Measurements from ENCODE around the gene DNAJC3.

DNA sequence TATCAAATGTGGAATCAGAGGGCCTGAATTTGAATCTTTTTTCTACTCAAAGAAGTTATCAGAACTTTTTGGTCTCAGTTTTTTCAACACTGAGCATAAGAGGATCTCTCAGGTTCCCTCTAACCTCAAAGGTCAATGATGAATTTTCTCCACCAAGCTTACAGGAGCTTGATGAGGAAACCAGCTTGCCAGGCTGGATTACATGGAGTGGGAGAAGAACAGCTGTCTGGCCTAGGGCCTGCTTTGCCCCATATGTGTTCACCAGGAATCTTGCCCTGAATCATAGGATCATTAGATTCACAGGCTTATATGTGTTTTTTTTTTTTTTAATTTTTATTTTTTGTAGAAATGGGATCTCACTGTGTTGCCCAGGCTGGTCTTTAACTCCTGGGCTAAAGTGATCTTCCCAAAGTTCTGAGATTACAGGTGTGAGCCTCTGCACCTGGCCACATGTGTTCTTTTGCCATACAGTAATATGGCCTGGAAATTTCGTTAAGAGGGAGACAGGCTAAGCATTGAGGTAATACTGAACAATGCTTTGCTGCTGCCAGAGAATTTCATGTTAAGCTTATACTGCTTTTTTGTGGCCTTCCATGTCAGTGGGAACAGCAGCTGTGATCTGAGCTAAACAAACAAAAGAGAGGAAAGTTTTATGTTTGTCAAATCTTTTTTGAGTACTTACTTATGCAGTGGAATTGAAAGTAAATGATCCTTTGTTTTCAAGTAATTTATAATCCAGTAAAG, 110.6 kb downstream of the DNAJC3 start:
- TF ChIP-seq, protein P1, sequence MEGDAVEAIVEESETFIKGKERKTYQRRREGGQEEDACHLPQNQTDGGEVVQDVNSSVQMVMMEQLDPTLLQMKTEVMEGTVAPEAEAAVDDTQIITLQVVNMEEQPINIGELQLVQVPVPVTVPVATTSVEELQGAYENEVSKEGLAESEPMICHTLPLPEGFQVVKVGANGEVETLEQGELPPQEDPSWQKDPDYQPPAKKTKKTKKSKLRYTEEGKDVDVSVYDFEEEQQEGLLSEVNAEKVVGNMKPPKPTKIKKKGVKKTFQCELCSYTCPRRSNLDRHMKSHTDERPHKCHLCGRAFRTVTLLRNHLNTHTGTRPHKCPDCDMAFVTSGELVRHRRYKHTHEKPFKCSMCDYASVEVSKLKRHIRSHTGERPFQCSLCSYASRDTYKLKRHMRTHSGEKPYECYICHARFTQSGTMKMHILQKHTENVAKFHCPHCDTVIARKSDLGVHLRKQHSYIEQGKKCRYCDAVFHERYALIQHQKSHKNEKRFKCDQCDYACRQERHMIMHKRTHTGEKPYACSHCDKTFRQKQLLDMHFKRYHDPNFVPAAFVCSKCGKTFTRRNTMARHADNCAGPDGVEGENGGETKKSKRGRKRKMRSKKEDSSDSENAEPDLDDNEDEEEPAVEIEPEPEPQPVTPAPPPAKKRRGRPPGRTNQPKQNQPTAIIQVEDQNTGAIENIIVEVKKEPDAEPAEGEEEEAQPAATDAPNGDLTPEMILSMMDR (IDR thresholded peaks at IDR 0.05): no peak
- TF ChIP-seq POLR2A (IDR thresholded peaks at IDR 0.05) (no peak), POLR2AphosphoS5 (IDR thresholded peaks at IDR 0.05) (no peak), EP300 (IDR thresholded peaks at IDR 0.05) (no peak)
